Mesenchymal stem cell (in vitro differentiated cells and primary cell): Measurements from ENCODE around the gene LRWD1.
"Not testable (repeated sequence)": the region's sequence is repeated elsewhere in the genome, so short reads cannot be mapped to it uniquely, and the experiment has no call there.

ENCODE experiments used
- DNase-seq: peaks from one replicate; pipeline ENCODE4 v3.0.0-alpha.2; 2013
- H2AFZ ChIP-seq: one replicate; pipeline ENCODE4 v1.6.1; 2013; ENCODE audit warnings: low read depth, mild to moderate bottlenecking, control low read depth, inconsistent platforms, low read length, moderate library complexity
- H2AK5ac ChIP-seq: 2 replicates; pipeline ENCODE4 v1.6.1; 2013; ENCODE audit warnings: low read length, moderate library complexity, mild to moderate bottlenecking, inconsistent platforms; ENCODE audit not compliant: severe bottlenecking
- H2BK120ac ChIP-seq: one replicate; pipeline ENCODE4 v1.6.1; 2013; ENCODE audit warnings: low read depth, mild to moderate bottlenecking, inconsistent platforms, low read length, moderate library complexity
- H2BK12ac ChIP-seq, 2 experiments: one replicate each; pipeline ENCODE4 v1.6.1; 2013; ENCODE audit warnings: inconsistent platforms in 2 of 2, low read length in 2 of 2, mild to moderate bottlenecking in 2 of 2, moderate library complexity in 2 of 2, control low read depth in 1 of 2
- H2BK15ac ChIP-seq: one replicate; pipeline ENCODE4 v1.6.1; 2013; ENCODE audit warnings: mild to moderate bottlenecking, low read depth, inconsistent platforms; ENCODE audit not compliant: poor library complexity, severe bottlenecking
- H2BK5ac ChIP-seq: 2 replicates; pipeline ENCODE4 v1.6.1; 2013; ENCODE audit warnings: low read depth, mild to moderate bottlenecking, low read length, control low read depth, inconsistent platforms; ENCODE audit not compliant: poor library complexity, severe bottlenecking
- H3K14ac ChIP-seq, 2 experiments: one replicate each; pipeline ENCODE4 v1.6.1; 2013; ENCODE audit warnings: inconsistent platforms in 2 of 2, low read length in 2 of 2, control low read depth in 1 of 2, mild to moderate bottlenecking in 1 of 2, moderate library complexity in 1 of 2
- H3K18ac ChIP-seq, 2 experiments: one replicate each; pipeline ENCODE4 v1.6.1; 2013; ENCODE audit warnings: inconsistent platforms in 2 of 2, low read length in 2 of 2, control low read depth in 1 of 2, low read depth in 1 of 2, mild to moderate bottlenecking in 1 of 2
- H3K23ac ChIP-seq, 2 experiments: one replicate each; pipeline ENCODE4 v1.6.1; 2013; ENCODE audit warnings: inconsistent platforms in 2 of 2, low read length in 2 of 2, mild to moderate bottlenecking in 2 of 2, moderate library complexity in 2 of 2, control low read depth in 1 of 2
- H3K27ac ChIP-seq: 2 replicates; pipeline ENCODE4 v1.5.1; 2013; ENCODE audit warnings: mild to moderate bottlenecking, moderate library complexity, low read length, control low read depth, inconsistent platforms; ENCODE audit not compliant: poor library complexity, severe bottlenecking
- H3K27me3 ChIP-seq, 2 experiments: 2 replicates each; pipeline versions ENCODE4 v1.6.1 to v1.7.0; 2013; ENCODE audit warnings: low read length in 2 of 2, mild to moderate bottlenecking in 2 of 2, moderate library complexity in 2 of 2, control low read depth in 1 of 2, inconsistent platforms in 1 of 2; ENCODE audit not compliant: control insufficient read depth in 1 of 2, insufficient read depth in 1 of 2
- H3K36me3 ChIP-seq, 2 experiments: 2 replicates each; pipeline versions ENCODE4 v1.6.1 to v1.7.0; 2013; ENCODE audit warnings: low read length in 2 of 2, control low read depth in 1 of 2, inconsistent platforms in 1 of 2, low read depth in 1 of 2, mild to moderate bottlenecking in 1 of 2; ENCODE audit not compliant: insufficient read depth in 2 of 2, control insufficient read depth in 1 of 2
- H3K4ac ChIP-seq, 2 experiments: one replicate each; pipeline ENCODE4 v1.6.1; 2013; ENCODE audit warnings: inconsistent platforms in 2 of 2, low read length in 2 of 2, mild to moderate bottlenecking in 2 of 2, moderate library complexity in 2 of 2, control low read depth in 1 of 2, low read depth in 1 of 2
- H3K4me1 ChIP-seq: 2 replicates; pipeline ENCODE4 v1.6.1; 2013; ENCODE audit warnings: low read depth, low read length, control low read depth; ENCODE audit not compliant: control insufficient read depth, insufficient read depth
- H3K4me2 ChIP-seq: 2 replicates; pipeline ENCODE4 v1.6.1; 2013; ENCODE audit warnings: low read length, mild to moderate bottlenecking, inconsistent platforms; ENCODE audit not compliant: poor library complexity, severe bottlenecking
- H3K4me3 ChIP-seq, 2 experiments: 2 replicates each; pipeline versions ENCODE4 v1.5.1 to v1.7.0; 2013; ENCODE audit warnings: low read length in 2 of 2, mild to moderate bottlenecking in 2 of 2, control low read depth in 1 of 2, low read depth in 1 of 2; ENCODE audit not compliant: insufficient read depth in 1 of 2
- H3K79me1 ChIP-seq: replicated peaks from 2 replicates; pipeline ENCODE4 v1.6.1; 2013; ENCODE audit warnings: mild to moderate bottlenecking, control low read depth, low read length, inconsistent platforms; ENCODE audit not compliant: poor library complexity, severe bottlenecking
- H3K9ac ChIP-seq: 2 replicates; pipeline ENCODE4 v1.7.0; 2013; ENCODE audit warnings: mild to moderate bottlenecking, low read length, moderate library complexity
- H3K9me3 ChIP-seq: 2 replicates; pipeline ENCODE4 v1.7.0; 2013; ENCODE audit warnings: mild to moderate bottlenecking, low read length; ENCODE audit not compliant: control insufficient read depth
- H4K8ac ChIP-seq: one replicate; pipeline ENCODE4 v1.6.1; 2013; ENCODE audit warnings: inconsistent platforms, mild to moderate bottlenecking, low read length, moderate library complexity
- H4K91ac ChIP-seq: one replicate; pipeline ENCODE4 v1.6.1; 2013; ENCODE audit warnings: mild to moderate bottlenecking, low read length, inconsistent platforms
- WGBS: methylation state at CpG from one replicate; pipeline ENCODE4 v1.1.7; 2013; ENCODE audit warnings: mixed read lengths; 5-methylcytosine and 5-hydroxymethylcytosine counted together

LRWD1 gene

DNA sequence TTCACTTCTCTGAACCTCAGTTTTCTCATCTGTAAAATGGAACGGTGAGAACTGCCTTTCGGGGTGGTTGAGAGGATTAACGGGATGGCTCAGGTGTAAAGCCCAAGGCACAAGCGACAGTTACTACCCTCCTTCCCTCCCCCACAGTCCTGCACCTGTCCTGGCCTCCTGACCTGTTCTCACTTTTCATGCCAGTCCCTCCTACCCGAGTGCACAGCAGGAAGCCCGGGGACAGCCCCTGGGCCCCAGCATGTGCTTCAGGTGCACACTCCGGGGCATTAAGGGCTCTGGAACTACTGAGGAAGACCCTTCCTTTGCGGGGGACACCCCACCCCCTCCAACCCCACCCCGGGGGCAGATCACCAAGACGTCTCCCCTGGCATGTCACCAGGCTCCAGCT, 52.2 kb downstream of the LRWD1 start:
- WGBS: no CpG with 5 or more reads among the region's 10 CpGs
- H3K4me2 ChIP-seq, H4K91ac ChIP-seq, H2AFZ ChIP-seq, H3K18ac ChIP-seq, H3K4me3 ChIP-seq, H3K36me3 ChIP-seq, H3K9me3 ChIP-seq, H3K23ac ChIP-seq, H3K4me1 ChIP-seq, H3K27ac ChIP-seq, DNase-seq, H3K79me1 ChIP-seq, H3K14ac ChIP-seq, H3K9ac ChIP-seq, H3K27me3 ChIP-seq, H3K4ac ChIP-seq, H2BK120ac ChIP-seq, H2BK5ac ChIP-seq, H4K8ac ChIP-seq, H2BK15ac ChIP-seq, H2AK5ac ChIP-seq, H2BK12ac ChIP-seq: not testable (repeated sequence)

GRCh38 chr7:102517550-102518147, 52.9 kb downstream of the LRWD1 start, which contains the start of gene RASA4B:
RASA4B (minus strand) TSS chr7:102517777; CDS start chr7:102517710, 67 bp downstream.
- not testable (repeated sequence) for H3K18ac ChIP-seq, H2AFZ ChIP-seq, H2AK5ac ChIP-seq, H3K23ac ChIP-seq, H3K4me1 ChIP-seq, H3K9me3 ChIP-seq, H3K4me3 ChIP-seq, H3K27ac ChIP-seq, H2BK15ac ChIP-seq, H3K4me2 ChIP-seq, H3K9ac ChIP-seq, H2BK12ac ChIP-seq, H3K27me3 ChIP-seq, H3K79me1 ChIP-seq, H3K14ac ChIP-seq, H3K4ac ChIP-seq, H3K36me3 ChIP-seq, H4K91ac ChIP-seq, H2BK5ac ChIP-seq, H2BK120ac ChIP-seq, H4K8ac ChIP-seq
- WGBS: no CpG with 5 or more reads among the region's 61 CpGs
- peak; percentile 0 for DNase-seq

GRCh38 chr7:102520797-102521196, 56.0 kb downstream of the LRWD1 start:
- not testable (repeated sequence) for H2BK12ac ChIP-seq, H2BK15ac ChIP-seq, H3K23ac ChIP-seq, H3K36me3 ChIP-seq, H3K9ac ChIP-seq, H3K4me2 ChIP-seq, H2BK5ac ChIP-seq, H2AK5ac ChIP-seq, H3K4me3 ChIP-seq, H3K18ac ChIP-seq, H3K14ac ChIP-seq, H2BK120ac ChIP-seq, H4K8ac ChIP-seq, H3K27me3 ChIP-seq, H3K4me1 ChIP-seq, H3K4ac ChIP-seq, H3K9me3 ChIP-seq, H3K27ac ChIP-seq, DNase-seq, H4K91ac ChIP-seq, H3K79me1 ChIP-seq, H2AFZ ChIP-seq
- WGBS: no CpG with 5 or more reads among the region's 5 CpGs
